Endometrium (tissue), 2 donors: ENCODE results near the gene E2F4.

Experiments
- FAIRE-seq: peaks from 2 replicates; lab custom pipeline; 2012; peaks lifted over from hg19 to GRCh38; lab: Jason Lieb, UNC
- donor health status: control.
- donor health status: control.

The E2F4 gene

DNA sequence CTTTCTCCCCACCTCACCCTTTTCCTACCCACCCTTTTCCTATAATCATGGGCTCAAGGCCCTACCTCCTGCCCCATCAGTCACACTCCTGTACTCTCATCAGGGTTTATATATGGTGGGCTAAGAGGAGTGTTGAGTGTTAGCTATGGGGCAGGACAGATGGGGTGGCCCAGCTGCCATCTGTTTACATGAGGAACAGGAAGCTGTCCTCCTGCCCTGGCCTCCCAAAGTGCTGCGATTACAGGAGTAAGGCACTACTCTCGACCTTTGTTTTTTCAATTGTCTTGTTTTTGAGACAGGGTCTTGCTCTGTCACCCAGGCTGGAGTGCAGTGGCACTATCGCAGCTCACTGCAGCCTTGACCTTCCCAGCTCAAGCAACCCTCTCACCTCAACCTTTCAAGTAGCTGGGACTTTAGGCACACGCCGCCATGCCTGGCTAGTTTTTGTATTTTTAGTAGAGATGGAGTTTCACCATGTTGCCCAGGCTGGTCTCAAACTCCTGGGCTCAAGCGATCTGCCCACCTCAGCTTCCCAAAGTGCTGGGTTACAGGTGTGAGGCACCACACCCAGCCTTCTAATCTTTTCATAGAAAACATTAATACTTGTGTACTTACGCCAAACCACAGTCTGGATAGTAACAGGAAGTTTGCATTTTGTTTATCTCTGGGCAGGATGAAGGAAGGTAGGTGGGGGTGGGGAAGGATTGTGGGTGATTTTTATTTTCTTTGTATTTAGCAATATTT, 33.9 kb upstream of the E2F4 start:
- no peak for FAIRE-seq

DNA sequence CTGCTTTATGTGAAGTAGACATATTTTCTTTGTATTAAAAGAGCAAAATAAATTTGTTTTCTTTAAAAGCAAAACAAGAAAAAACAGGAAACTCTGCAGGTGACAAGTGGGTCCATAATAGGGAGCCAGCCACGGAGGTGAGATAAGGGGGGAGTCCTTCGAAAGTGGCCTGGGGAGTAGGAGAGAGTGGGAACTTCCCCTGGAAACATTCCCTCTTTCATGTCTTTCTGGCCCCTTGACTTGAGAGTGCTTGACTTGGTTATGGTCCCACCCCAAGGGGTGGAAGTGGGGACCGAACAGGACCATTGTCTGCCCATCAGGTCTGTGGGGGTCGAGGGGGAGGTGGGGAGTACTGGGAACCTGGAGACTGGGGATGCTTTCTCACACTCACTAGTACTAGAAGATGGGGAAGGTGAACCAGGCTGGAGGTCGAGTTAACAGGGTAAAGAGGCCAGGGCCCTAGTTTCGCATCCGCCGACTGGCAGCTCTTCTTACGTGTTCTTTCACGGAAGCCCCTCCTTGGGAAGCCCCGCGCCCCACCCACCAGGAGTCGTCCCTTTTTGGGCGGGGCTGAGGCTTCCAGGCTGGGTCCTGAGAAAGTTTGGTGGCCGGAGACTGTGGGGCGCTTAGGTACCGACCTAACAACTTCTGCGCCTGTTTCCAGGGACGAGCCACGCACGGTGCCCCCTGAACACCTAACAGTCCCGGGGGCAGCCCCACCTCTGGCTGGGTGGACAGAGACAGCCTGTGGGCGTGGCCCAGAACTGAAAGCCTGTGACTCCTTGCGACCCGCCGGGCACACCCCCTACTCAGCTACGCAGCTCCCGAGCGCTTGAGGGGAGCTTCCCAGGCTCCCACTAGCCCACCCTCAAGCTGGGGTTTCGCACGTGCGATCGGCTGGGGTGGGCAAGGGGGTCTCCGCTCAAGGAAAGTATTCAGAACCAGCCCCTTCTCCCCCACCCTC, 33.0 kb upstream of the E2F4 start:
- FAIRE-seq = no peak

DNA sequence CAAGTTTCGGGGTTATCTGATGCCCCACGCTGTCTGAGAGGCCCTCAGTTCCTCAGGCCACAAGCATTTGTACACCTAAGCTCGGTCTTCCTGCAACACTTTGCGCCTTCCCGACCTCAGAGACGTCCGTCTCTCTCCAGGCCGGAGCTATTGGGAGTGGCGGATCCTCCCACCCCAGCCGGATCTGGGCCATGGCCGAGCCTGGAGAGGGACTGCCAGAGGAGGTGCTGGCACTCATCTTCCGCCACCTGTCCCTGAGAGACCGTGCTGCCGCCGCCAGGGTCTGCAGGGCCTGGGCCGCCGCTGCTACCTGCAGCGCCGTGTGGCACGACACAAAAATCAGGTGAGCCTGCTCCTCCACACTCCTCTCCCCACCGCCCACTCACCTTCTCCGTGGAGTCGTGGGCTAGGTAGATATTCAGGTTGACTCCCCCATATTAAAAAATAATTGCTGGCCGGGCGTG, 30.3 kb upstream of the E2F4 start:
- no peak for FAIRE-seq

DNA sequence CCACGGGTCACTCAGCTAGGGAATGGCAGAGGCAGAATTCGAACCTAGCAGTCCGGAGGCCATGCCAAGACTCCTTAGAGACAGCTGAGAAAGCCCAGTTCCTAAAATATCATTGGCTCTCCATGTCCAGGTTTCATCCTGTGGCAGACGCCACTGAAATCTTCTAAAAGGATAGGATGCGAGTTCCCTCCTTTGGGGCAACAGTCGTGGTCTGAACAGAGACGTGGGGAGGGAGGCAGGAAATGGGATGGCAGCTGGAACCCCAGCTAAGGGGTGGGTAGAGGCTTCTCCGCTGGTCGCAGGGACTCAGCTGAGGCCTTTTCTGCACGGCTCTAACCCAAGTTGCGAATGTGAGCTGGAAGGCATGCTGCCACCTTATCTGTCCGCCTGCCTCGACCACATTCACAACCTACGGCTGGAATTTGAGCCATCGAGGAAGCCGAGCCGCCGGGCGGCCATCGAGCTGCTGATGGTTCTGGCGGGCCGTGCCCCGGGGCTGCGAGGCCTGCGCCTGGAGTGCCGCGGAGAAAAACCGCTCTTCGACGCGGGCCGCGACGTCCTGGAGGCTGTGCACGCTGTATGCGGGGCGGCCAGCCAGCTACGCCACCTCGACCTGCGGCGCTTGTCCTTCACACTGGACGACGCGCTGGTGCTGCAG, 29.3 kb upstream of the E2F4 start:
- no peak for FAIRE-seq

DNA sequence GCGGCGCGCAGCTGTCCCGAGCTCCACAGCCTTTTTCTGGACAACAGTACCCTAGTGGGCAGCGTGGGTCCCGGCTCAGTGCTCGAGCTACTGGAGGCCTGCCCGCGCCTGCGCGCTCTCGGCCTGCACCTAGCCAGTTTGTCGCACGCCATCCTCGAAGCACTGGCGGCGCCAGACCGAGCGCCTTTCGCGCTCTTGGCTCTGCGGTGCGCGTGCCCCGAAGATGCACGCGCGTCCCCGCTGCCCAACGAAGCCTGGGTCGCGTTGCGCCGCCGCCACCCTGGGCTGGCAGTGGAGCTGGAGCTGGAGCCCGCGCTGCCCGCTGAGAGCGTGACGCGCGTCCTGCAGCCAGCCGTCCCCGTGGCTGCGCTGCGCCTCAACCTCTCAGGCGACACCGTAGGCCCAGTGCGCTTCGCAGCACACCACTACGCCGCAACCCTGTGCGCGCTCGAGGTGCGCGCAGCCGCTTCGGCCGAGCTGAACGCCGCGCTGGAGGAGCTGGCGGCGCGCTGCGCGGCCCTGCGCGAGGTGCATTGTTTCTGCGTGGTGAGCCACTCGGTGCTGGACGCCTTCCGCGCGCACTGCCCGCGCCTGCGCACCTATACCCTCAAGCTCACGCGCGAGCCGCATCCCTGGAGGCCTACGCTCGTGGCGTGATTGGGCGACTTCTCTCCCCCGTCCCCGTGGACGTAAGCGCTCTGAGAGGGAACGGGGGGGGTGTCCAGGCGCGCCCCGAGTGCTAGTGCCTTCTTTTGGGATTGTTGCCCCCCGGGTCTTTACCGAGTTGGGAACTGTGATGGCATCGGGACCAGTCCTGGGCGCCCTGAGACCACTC, 28.6 kb upstream of the E2F4 start:
- no peak for FAIRE-seq

DNA sequence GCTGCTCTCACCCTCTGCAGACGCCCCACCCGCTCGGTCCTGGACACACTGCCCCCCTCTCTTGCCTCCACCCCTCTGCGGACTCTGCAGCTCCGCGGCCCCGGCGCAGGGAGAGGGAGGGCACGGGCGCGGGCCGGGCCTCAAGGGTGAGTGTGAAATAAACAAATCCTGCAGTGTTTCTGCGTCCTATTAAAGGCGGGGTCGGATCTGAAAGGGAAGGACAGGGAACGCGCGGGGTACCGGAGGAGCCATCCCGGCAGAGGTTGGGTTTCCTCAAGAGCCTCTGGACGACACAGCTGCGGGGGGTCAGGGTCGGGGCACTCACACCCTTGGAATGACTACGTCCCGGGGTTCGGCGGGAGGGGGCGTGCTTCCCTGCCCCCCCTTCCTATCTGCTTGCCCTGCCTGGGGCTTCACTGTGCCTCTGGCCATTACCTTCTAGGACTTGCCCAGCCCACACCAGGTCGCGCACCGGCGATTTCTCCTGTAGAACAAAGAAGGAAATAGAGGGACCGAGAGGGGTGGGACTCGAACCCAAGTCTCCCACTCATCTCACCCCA, 27.9 kb upstream of the E2F4 start:
- FAIRE-seq = no peak

DNA sequence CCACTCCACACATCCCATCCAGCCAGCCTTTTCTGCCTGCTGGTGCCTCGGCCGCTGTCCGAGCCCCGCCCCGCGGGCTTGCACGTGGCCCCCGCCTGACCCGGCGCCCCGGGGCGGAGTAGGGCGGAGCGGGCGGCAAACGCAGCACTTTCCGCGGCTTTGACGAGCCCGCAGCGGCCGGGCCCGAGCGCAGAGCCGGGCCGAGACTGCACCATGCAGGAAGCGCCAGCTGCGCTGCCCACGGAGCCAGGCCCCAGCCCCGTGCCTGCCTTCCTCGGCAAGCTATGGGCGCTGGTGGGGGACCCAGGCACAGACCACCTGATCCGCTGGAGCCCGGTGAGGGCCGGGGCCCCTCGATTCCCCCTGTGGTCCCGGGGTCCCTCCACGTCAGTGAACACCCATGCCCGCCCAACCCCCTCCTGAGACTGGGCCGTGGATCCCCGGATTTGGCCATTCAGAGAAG, 27.3 kb upstream of the E2F4 start, which contains the start of gene HSF4:
HSF4 (plus strand) TSS at position 147 of the 463 bp plus-strand sequence; CDS start at position 214, 67 bp downstream.
- no peak for FAIRE-seq

DNA sequence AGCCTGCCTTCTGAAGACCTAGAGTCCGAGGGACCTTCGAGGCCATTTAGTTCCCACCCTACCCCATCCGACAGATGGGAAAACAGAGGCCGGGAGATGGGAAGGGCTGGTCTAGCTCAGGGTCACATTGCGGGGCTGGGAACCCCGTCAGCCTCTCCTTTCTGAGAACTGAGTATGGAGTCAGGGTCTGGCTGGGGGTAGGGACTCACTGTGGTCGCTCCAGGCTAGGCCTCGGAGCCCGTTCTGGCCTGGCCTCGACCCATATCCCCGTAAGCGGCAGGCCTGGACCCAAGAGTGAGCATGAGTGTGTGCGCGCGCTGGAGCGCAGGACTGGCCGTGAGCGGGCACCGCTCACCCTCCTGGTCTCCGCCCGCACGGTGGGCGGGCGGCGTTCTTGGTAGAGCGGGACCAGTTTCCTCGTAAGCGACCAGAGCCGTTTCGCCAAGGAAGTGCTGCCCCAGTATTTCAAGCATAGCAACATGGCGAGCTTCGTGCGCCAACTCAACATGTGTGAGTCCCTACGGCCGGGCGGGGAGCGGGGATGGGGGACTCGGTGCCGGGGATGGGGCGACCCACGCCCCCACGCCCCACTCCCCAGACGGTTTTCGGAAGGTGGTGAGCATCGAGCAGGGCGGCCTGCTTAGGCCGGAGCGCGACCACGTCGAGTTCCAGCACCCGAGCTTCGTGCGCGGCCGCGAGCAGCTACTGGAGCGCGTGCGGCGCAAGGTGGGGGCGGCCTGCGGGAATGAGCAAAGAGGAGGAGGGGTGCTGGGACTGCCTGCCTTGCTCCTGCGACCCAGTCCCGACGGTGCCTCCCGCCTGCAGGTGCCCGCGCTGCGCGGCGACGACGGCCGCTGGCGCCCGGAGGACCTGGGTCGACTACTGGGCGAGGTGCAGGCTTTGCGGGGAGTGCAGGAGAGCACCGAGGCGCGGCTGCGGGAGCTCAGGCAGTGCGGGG, 26.6 kb upstream of the E2F4 start:
- no peak for FAIRE-seq

DNA sequence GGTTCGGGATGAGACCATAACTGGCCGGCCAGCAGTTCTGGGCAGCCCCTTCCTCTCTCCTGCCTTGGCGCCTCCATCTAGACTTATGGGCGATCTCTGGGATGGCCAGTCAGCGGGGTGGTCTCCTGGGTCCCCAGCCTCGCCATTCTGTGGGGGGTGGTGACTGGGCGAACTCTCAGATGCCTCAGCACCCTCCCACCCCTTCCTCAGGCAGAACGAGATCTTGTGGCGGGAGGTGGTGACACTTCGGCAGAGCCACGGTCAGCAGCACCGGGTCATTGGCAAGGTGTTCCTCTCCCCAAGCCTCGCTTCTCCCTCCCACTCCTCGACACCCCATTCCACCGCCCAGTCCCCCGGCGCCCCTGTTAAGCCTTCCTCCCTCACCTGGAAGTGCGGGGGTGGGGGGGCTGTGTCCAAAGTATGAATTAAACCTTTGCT, 25.8 kb upstream of the E2F4 start:
- FAIRE-seq = no peak

DNA sequence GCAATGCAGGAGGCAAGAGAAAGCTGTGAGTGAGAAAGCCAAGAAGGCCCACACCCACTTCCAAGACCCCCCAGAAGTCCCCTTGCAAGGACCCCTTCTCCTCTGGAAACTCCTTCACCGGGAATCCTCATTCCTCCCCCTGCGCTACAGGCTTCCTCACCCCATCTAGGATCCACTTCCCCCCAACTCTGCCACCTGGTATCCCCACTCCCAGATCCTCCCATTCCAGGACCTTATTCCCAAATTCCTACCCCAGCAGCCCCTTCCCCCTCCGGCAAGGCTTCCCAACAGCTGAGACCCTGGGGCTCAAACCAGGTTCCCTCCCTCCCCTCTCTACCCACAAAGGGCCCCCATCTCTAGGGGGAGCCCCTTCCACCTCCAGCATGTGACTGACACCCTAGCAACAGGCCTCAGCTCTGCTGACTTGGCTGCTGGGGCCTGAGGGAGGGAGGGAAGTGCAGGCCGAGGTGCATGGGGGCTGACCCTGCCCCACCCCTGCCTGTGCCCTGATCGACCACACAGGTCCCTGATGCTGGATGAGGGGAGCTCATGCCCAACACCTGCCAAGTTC, 25.3 kb upstream of the E2F4 start:
- no peak for FAIRE-seq

DNA sequence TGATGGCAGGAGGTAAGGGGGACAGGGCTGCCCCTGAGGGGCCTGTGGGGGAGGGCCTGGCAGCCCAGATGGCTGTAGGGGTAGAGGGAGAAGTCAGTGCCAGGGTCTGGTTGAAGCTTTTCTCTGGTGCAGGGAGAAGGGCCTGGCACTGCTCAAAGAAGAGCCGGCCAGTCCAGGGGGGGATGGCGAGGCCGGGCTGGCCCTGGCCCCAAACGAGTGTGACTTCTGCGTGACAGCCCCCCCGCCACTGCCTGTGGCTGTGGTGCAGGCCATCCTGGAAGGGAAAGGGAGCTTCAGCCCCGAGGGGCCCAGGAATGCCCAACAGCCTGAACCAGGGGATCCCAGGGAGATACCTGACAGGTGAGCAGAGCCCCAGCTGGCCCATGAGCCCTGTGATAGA, 24.4 kb upstream of the E2F4 start:
- FAIRE-seq = no peak

DNA sequence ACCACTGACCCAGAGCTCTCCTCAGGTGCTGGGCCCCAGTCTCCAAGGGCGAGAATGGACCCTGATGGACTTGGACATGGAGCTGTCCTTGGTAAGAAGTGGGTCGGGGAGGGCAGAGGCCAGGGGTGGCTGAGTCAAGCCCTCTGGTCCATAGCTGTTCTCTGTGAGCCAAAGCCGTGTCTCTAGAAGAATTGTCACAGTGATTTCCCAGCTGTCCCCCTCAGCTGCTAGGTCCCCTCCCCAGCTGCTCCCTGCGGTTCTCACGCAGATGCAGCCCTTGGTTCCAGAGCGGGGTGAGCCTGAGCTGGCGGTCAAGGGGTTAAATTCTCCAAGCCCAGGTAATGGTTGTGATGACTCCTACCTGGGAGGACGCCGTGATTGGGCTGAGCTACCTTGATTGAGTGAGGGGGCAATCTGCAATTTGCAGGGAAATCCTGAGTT, 22.9 kb upstream of the E2F4 start:
- FAIRE-seq = no peak

DNA sequence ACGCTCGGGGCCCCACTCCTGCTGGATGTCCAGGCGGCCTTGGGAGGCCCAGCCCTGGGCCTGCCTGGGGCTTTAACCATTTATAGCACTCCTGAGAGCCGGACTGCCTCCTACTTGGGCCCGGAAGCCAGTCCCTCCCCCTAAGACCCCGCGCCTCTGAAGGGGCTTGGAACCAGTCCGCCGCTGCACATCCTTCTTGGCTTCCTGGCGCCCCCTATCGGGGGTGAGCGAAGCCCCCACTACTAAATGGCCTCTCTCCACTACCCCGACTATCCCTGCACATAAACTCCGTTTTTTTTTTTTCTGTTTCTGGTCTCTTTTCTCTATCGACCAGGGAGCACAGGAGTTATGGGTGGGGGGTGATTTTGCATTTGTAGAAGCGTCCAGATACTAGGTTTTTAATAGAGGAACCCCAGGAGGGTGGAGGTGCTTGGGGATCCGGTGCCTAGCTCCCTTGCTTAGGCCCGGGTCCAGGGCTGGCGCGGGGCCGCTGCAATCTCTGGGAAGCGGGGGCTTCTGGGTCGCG, 22.2 kb upstream of the E2F4 start:
- FAIRE-seq = no peak

DNA sequence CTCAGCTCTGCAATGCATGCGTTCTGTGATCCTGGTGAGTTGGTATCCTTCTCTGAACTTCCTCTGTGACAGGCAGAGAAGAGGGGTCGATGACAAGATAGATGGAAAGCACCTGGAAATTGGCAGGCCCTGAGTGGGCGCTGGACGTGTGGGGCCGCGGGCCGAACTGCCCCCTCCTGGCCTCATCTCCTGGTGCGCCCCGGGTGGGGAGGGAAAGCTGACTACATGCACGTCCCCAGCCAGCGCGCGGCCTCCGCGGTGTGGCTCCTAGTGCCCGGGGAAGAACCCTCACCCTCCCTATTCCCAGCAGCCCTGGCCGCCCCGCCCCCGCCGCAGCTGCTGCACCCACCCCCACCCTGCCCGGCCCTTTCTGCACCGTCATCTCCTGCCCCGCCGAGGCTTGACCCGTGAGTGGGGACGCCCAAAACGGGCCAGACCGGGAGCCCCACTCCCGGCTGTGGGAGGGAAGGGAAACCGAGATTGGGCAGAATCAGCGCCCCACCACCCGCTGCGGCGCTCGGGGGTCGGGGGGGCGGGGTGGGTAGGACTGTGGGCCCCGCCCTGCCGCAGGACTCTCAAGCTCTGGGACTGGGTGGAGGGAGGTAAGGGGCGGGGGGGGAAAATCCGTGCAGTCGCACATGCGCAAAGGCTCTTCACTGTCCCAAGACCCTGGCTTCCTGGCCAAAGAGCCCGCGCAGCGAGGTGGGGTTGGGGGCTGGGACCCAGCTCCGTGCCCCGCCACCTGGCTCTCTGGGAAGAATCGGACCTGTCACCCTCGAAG, 21.6 kb upstream of the E2F4 start, which contains the start of gene NOL3:
NOL3 (plus strand) TSS at position 371 of the 781 bp plus-strand sequence.
- FAIRE-seq = no peak

DNA sequence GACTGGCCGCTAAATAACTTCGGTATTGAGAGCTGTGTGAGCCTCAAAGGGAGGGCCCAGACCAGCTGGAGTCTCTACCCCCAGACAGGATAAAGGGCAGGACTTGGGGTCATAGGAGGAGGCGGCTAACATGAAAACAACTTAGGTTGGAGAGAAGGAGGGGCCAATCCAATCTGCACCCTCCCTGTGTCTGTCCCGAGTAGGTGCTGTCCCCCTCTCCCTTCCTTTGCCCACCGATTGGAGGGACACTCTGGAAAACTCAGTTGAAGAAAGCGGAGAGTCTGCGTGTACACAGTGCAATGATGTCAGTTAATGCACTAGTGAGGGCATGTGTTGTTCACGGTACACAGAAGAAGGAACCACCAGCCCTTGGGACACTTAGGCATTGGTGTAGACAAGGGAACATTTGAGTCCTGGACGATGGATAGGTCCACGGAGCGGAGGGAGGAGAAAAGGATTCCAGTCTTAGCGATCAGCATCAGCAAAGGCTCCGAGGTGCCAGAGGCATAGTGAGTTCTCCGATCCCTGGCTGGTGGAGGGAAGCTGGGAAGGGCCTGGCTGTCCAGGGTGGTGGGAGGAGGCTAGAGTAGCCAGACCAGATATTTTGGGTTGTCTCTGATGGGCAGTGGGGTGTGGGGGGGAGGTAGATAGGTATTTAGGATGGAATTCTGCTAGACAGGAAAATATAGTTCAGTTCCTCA, 20.9 kb upstream of the E2F4 start:
- FAIRE-seq = no peak

DNA sequence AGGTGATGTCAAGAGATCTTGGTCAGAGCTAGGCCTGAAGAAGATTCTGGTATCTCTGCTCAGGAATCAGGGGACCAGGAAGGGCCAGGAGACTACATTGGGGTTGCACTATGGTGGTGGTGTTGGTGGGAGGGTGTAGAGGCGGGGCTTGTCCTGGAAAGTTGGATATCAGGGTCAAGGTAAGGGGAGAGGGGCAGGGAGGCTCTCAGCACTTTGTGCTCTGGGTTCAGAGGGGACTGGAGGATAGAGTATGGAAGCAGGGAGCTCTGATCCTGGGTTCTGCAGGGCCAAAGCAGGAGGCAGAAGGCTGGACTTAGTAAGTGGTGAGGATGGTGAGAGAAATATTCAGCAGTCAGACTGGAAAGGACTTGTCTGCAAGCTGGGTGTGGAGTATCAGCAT, 18.6 kb upstream of the E2F4 start:
- FAIRE-seq = no peak

DNA sequence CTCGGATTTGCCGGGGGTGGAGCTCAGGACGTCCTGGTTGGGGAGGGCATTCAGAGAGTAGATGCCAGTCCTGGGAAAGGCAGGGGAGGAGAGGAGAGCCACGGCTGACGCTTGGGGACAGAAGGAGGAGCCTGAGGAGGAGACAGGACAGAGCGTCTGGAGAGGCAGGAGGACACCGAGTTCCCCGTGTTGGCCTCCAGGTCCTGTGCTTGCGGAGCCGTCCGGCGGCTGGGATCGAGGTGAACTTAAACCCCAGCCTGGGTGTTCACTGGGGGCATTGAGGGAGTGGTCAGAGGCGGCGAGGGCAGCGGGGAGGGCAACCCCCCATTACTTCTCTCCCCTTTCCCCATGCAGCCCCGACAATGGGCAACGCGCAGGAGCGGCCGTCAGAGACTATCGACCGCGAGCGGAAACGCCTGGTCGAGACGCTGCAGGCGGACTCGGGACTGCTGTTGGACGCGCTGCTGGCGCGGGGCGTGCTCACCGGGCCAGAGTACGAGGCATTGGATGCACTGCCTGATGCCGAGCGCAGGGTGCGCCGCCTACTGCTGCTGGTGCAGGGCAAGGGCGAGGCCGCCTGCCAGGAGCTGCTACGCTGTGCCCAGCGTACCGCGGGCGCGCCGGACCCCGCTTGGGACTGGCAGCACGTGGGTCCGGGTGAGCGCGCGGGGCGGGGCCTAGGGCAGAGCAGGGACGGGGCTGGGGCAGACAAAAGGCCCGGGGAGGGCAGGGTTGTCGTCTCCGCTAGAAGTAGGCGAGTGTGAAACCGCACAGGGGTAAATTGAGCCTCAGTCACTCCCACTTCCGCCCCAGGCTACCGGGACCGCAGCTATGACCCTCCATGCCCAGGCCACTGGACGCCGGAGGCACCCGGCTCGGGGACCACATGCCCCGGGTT, 17.9 kb upstream of the E2F4 start:
- FAIRE-seq = no peak
